ENCODE measurements around the gene CHD9. TPM values are rescaled to one million over a fixed set of nuclear protein-coding genes. Genes with fewer than 3 reads are reported as not detected.
"Not testable (repeated sequence)": the region's sequence is repeated elsewhere in the genome, so short reads cannot be mapped to it uniquely, and the experiment has no call there.

The CHD9 gene
- total RNA-seq, 1 donor from 2014 or later = 119 TPM

DNA sequence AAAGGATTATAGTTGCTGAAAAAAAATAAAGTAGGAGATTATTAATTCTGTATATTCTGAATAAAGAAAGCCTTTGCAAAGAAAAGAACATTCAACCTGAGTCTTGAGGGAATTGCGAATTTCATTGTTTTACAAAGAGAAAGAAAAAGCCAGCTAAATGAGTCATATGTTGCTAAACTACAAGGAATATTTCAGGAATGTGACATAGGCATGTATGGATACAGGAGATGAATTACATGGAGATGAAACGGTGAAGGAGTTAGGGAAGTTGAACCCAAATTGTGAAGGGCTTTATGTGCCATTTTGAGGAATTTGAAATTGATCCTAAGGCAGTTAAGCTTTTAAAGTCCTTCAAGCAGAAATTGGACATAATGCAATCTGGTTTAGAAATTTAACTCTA is 202.2 kb downstream of the CHD9 start:
- TF ChIP-seq, protein P1, sequence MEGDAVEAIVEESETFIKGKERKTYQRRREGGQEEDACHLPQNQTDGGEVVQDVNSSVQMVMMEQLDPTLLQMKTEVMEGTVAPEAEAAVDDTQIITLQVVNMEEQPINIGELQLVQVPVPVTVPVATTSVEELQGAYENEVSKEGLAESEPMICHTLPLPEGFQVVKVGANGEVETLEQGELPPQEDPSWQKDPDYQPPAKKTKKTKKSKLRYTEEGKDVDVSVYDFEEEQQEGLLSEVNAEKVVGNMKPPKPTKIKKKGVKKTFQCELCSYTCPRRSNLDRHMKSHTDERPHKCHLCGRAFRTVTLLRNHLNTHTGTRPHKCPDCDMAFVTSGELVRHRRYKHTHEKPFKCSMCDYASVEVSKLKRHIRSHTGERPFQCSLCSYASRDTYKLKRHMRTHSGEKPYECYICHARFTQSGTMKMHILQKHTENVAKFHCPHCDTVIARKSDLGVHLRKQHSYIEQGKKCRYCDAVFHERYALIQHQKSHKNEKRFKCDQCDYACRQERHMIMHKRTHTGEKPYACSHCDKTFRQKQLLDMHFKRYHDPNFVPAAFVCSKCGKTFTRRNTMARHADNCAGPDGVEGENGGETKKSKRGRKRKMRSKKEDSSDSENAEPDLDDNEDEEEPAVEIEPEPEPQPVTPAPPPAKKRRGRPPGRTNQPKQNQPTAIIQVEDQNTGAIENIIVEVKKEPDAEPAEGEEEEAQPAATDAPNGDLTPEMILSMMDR (IDR thresholded peaks at IDR 0.05; ENCODE audit: unreplicated experiment) = no peak
- DNase-seq (ENCODE audit: low spot score in 2 of 2, unreplicated experiment in 2 of 2) = no peak
- Mint-ChIP-seq H3K36me3 (peaks cover 64% of the 10 kb centered on the region), H3K27me3 (ENCODE audit: low read depth) (no peaks in the 10 kb centered on the region), H3K4me3 (no peak overlapping the region), H3K9me3 (peaks cover 16% of the 10 kb centered on the region), H3K27ac (peak overlapping the region; percentile 85), H3K4me1 (peaks cover 10% of the 10 kb centered on the region)

DNA sequence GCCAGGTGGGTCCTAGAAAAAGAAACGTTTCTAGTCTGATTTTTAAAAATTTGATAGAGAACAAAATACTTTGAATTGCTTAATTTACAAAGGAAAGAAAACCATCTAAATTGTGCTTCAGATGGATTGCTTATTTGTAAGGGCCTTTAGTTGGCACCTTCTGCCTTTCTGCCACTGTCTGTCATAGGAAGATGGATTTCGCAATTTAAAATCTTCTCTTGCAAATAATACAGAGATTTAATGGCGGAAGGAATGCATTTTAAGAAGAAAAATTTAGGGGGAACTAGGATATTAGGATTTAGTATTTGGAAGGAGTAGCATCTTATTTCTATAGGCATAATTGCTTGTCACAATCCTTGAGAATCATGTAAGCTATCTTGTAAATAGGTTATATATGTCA is 204.0 kb downstream of the CHD9 start:
- no peak for DNase-seq (ENCODE audit: low spot score in 2 of 2, unreplicated experiment in 2 of 2)
- Mint-ChIP-seq H3K4me3 (no peak overlapping the region), H3K27ac (no peak overlapping the region), H3K27me3 (ENCODE audit: low read depth) (no peaks in the 10 kb centered on the region), H3K4me1 (peaks cover 10% of the 10 kb centered on the region), H3K36me3 (peaks cover 60% of the 10 kb centered on the region), H3K9me3 (peaks cover 10% of the 10 kb centered on the region)
- TF ChIP-seq, protein P1 (IDR thresholded peaks at IDR 0.05; ENCODE audit: unreplicated experiment) = no peak

DNA sequence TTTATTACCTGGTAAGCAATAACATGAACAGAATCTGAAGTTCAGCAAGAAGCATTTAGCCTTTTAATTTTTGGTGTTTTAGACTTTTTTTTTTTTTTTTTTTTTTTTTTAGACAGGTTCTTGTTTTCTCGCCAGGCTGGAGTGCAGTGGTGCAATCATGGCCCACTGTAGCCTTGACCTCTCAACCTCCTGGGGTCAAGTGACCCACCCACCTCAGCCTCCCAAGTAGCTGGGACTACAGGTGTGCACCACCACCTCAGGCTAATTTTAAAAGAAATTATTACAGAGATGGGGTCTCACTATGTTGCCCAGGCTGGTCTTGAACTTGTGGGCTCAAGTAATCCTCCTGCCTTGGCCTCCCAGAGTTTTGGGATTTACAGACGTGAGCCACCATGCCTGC is 206.5 kb downstream of the CHD9 start:
- TF ChIP-seq, protein P1 (IDR thresholded peaks at IDR 0.05; ENCODE audit: unreplicated experiment) = no peak
- Mint-ChIP-seq H3K9me3 (peaks cover 10% of the 10 kb centered on the region), H3K27ac (no peak overlapping the region), H3K4me3 (no peak overlapping the region), H3K4me1 (peaks cover 10% of the 10 kb centered on the region), H3K27me3 (ENCODE audit: low read depth) (no peaks in the 10 kb centered on the region), H3K36me3 (peaks cover 54% of the 10 kb centered on the region)
- DNase-seq (ENCODE audit: low spot score in 2 of 2, unreplicated experiment in 2 of 2) = no peak

DNA sequence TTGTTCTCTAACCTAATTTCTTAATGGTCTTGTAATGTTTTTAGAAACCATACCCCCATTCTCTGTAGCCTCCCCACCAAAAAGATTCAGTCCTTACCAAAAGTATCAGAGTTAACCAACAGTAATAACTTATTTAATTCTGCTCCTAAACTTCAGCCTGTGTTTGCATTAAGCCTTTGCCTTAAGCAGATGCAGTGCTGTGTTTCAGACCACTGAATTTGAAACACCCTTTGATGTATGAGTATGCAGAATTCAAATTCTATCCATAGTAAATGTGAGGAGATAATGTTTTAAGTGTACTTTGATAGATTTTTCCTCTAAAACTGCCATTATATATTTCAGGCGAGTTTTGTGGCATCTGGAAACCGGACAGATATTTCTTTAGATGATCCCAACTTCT is 207.9 kb downstream of the CHD9 start:
- H3K9me3 Mint-ChIP-seq = peaks cover 10% of the 10 kb centered on the region
- TF ChIP-seq, protein P1 (IDR thresholded peaks at IDR 0.05; ENCODE audit: unreplicated experiment) = no peak
- no peak overlapping the region for H3K4me3 Mint-ChIP-seq
- no peaks in the 10 kb centered on the region for H3K4me1 Mint-ChIP-seq
- no peak overlapping the region for H3K27ac Mint-ChIP-seq
- H3K27me3 Mint-ChIP-seq (ENCODE audit: low read depth) = no peaks in the 10 kb centered on the region
- peaks cover 45% of the 10 kb centered on the region for H3K36me3 Mint-ChIP-seq
- no peak for DNase-seq (ENCODE audit: low spot score in 2 of 2, unreplicated experiment in 2 of 2)

DNA sequence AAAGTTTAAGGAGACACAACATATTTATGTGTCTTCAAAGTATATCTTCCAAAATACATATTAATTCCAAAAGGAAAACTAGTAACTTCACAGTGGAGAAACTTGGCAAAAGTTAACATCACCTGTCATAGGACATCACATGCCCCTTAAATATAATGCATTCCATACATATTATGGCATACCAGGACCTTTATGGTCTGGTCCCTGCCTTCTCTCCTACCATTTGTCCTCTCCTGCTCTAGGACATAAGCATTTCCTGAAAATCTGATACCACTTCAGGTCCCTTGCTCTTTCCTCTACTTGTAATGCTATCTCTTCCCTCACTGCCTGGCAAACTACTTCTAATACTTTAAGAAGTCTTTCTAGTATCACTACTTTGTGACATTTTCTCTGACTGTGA is 211.4 kb downstream of the CHD9 start:
- Mint-ChIP-seq H3K27me3 (ENCODE audit: low read depth) (no peaks in the 10 kb centered on the region), H3K9me3 (no peaks in the 10 kb centered on the region), H3K4me1 (no peaks in the 10 kb centered on the region), H3K4me3 (no peak overlapping the region), H3K27ac (peak overlapping the region; percentile 50), H3K36me3 (peaks cover 34% of the 10 kb centered on the region)
- no peak for DNase-seq (ENCODE audit: low spot score in 2 of 2, unreplicated experiment in 2 of 2)
- TF ChIP-seq, protein P1 (IDR thresholded peaks at IDR 0.05; ENCODE audit: unreplicated experiment) = no peak

DNA sequence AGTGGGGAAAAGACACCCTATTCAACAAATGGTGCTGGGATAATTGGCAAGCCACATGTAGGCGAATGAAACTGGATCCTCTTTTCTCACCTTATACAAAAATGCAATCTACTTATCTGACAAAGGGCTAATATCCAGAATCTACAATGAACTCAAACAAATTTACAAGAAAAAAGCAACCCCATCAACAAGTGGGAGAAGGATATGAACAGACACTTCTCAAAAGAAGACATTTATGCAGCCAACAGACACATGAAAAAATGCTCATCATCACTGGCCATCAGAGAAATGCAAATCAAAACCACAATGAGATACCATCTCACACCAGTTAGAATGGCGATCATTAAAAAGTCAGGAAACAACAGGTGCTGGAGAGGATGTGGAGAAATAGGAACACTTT is 223.7 kb downstream of the CHD9 start:
- H3K27me3 Mint-ChIP-seq (ENCODE audit: low read depth); H3K4me1 Mint-ChIP-seq; H3K27ac Mint-ChIP-seq; DNase-seq (ENCODE audit: low spot score in 2 of 2, unreplicated experiment in 2 of 2); H3K9me3 Mint-ChIP-seq; H3K4me3 Mint-ChIP-seq: not testable (repeated sequence)
- peaks cover 23% of the 10 kb centered on the region for H3K36me3 Mint-ChIP-seq

Data from mesothelial cell of epicardium (in vitro differentiated cells).